Measurements from ENCODE around the gene TNIP1. TPM values are rescaled to one million over a fixed set of nuclear protein-coding genes. Genes with fewer than 3 reads are reported as not detected.

The TNIP1 gene
- total RNA-seq, 4 donors from 2014 or later = 91.4 to 136 (median 114) TPM

GRCh38 chr5:151053796-151054462 lies 26.9 kb downstream of the TNIP1 start:
- Histone ChIP-seq H3K4me3 (no peak overlapping the region), H3K9me3 (no peaks in the 10 kb centered on the region), H3K27me3 (no peaks in the 10 kb centered on the region), H3K27ac (replicated peaks in 1 of 4) (no peak overlapping the region), H3K36me3 (peaks cover 8 to 93% (median 85%) of the 10 kb centered on the region in 4 donors), H3K4me1 (peaks cover 14 to 29% (median 23%) of the 10 kb centered on the region in 4 donors)
- TF ChIP-seq, protein P1, sequence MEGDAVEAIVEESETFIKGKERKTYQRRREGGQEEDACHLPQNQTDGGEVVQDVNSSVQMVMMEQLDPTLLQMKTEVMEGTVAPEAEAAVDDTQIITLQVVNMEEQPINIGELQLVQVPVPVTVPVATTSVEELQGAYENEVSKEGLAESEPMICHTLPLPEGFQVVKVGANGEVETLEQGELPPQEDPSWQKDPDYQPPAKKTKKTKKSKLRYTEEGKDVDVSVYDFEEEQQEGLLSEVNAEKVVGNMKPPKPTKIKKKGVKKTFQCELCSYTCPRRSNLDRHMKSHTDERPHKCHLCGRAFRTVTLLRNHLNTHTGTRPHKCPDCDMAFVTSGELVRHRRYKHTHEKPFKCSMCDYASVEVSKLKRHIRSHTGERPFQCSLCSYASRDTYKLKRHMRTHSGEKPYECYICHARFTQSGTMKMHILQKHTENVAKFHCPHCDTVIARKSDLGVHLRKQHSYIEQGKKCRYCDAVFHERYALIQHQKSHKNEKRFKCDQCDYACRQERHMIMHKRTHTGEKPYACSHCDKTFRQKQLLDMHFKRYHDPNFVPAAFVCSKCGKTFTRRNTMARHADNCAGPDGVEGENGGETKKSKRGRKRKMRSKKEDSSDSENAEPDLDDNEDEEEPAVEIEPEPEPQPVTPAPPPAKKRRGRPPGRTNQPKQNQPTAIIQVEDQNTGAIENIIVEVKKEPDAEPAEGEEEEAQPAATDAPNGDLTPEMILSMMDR (IDR thresholded peaks at IDR 0.05) = no peak
- TF ChIP-seq EP300 (IDR thresholded peaks at IDR 0.05) = no peak
- WGBS = 93% methylated on average over 3 of the region's 4 CpGs
- DNase-seq (ENCODE audit: extremely low spot score) = no peak
- intact Hi-C loops (cut with DNase I) = loop anchor here (10.0 kb wide), 1 partner anchor 191 kb away; no protein-coding TSS in a partner anchor

DNA sequence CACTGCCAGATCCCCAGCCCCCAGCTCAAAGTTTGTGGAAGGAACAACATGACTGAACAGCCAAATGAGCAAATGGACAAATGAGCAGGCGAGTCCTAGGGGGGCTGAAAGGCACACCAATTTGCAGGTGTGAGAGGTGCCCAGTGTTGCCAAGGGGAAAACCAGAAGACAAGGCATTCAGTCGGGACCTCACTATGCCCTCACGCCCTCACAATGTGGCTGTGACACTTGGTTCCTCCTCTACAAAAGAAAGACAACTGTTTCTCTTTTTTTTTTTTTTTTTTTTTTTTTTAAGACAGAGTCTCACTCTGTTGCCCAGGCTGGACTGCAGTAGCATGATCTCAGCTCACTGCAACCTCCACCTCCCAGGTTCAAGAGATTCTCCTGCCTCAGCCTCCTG lies 28.0 kb downstream of the TNIP1 start:
- WGBS = 74% methylated on average over 3 of the region's 3 CpGs
- no peak for DNase-seq (ENCODE audit: extremely low spot score)
- Histone ChIP-seq H3K9me3 (no peaks in the 10 kb centered on the region), H3K4me3 (no peak overlapping the region), H3K27ac (replicated peaks in 1 of 4) (no peak overlapping the region), H3K27me3 (no peaks in the 10 kb centered on the region), H3K36me3 (peaks cover 8 to 93% (median 85%) of the 10 kb centered on the region in 4 donors), H3K4me1 (peaks cover 11 to 35% (median 27%) of the 10 kb centered on the region in 4 donors)
- TF ChIP-seq EP300 (IDR thresholded peaks at IDR 0.05) = no peak
- no peak for TF ChIP-seq POLR2AphosphoS5 (IDR thresholded peaks at IDR 0.05)
- no peak for TF ChIP-seq POLR2A (IDR thresholded peaks at IDR 0.05; ENCODE audit: low read depth)
- TF ChIP-seq, protein P1 (IDR thresholded peaks at IDR 0.05) = no peak
- intact Hi-C loops (cut with DNase I) = loop anchor here (10.0 kb wide), 1 partner anchor 192 kb away; no protein-coding TSS in a partner anchor

GRCh38 chr5:151051931-151052608 lies 28.8 kb downstream of the TNIP1 start:
- TF ChIP-seq POLR2A (IDR thresholded peaks at IDR 0.05; ENCODE audit: low read depth) = no peak
- TF ChIP-seq POLR2AphosphoS5 (IDR thresholded peaks at IDR 0.05) = no peak
- TF ChIP-seq, protein P1 (IDR thresholded peaks at IDR 0.05) = no peak
- no peak for TF ChIP-seq EP300 (IDR thresholded peaks at IDR 0.05)
- 71% methylated on average over 5 of the region's 10 CpGs for WGBS
- no peak for DNase-seq (ENCODE audit: extremely low spot score)

DNA sequence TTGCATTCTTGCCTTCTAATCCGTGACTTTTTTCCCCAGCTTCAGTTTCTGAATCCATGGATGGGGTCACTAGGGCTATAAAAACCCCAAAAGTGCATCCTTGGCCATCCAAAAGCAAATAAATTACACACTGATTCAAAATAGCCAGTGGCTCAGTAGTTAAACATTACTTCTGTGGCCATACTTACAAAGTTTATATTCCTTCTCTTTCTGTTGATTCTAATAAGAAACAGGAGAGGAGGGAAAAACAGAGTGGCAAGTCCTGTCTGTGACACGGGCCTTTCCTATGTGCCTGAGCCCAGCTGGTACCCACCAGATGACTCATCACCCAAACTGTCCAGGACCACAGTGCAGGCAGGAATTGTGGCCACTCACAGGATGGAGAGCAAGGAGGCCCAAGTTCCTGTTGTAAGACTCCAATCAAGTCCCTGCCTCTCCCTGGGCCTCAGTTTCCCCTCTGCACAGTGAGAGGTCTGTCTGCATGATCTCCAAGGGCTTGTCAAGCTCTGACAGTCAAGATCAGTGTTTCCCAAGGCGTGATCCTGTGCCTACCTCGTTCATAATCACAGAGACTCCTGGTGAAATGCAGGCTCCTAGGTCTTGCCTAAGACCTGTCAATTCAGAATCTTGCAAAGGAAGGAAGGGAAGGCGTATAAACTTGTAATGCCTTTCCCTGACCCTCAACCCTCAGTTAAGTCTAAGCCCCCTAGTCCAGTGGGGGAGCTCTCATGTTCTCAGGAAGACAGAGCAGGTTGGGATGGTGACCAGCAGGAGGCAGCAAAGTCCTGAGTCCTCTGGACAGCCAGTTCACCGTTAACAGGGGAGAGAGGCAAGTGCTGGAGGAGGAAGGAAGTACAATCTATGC lies 29.5 kb downstream of the TNIP1 start:
- intact Hi-C loops (cut with DNase I) = loop anchor here (2.0 to 10.0 kb wide), 2 partner anchors 64 to 194 kb away; no protein-coding TSS in a partner anchor
- Histone ChIP-seq H3K4me1 (peaks cover 11 to 46% (median 35%) of the 10 kb centered on the region in 4 donors), H3K27me3 (no peaks in the 10 kb centered on the region), H3K27ac (replicated peaks in 1 of 4) (peak overlapping the region in 3 of 4 donors; percentile 32 to 52 (median 36)), H3K9me3 (no peaks in the 10 kb centered on the region), H3K4me3 (no peak overlapping the region), H3K36me3 (peaks cover under 1 to 93% (median 78%) of the 10 kb centered on the region in 4 donors)
- 61% methylated on average over 6 of the region's 6 CpGs for WGBS
- TF ChIP-seq POLR2A (IDR thresholded peaks at IDR 0.05; ENCODE audit: low read depth) (no peak), POLR2AphosphoS5 (IDR thresholded peaks at IDR 0.05) (peak in 1 of 2 donors; percentile 43), EP300 (IDR thresholded peaks at IDR 0.05) (no peak)
- TF ChIP-seq, protein P1 (IDR thresholded peaks at IDR 0.05) = peak; percentile 83 to 91 (median 88)
- DNase-seq (ENCODE audit: extremely low spot score) = no peak

More at GRCh38 chr5:151051931-151052608, 28.8 kb downstream of the TNIP1 start:
- Histone ChIP-seq H3K9me3 (no peaks in the 10 kb centered on the region), H3K36me3 (peaks cover 8 to 93% (median 81%) of the 10 kb centered on the region in 4 donors), H3K27ac (replicated peaks in 1 of 4) (peak overlapping the region in 3 of 4 donors; percentile 32 to 52 (median 36)), H3K27me3 (no peaks in the 10 kb centered on the region), H3K4me1 (peaks cover 11 to 43% (median 33%) of the 10 kb centered on the region in 4 donors), H3K4me3 (no peak overlapping the region)
- intact Hi-C loops (cut with DNase I) = loop anchor here (2.0 to 10.0 kb wide), 2 partner anchors 63 to 193 kb away; no protein-coding TSS in a partner anchor

Data from esophagus muscularis mucosa (tissue), 4 donors.